GM18867 (cell line): ENCODE measurements around the gene PDE4D.

Experiments used
- ATAC-seq: cut with Tn5 transposase; IDR thresholded peaks from one replicate; pipeline ENCODE4 v1.9.1; 2021; ENCODE audit warnings: mild to moderate bottlenecking, moderate library complexity; ENCODE audit not compliant: unreplicated experiment

The PDE4D gene

GRCh38 chr5:59164041-59164830, 729.3 kb downstream of the PDE4D start:
- ATAC-seq, result no peak

- ATAC-seq, result no peak
Measured at GRCh38 chr5:59161221-59162105, 732.1 kb downstream of the PDE4D start.

GRCh38 chr5:59158637-59159391, 734.7 kb downstream of the PDE4D start:
- no peak for ATAC-seq

GRCh38 chr5:59158165-59158564, 735.4 kb downstream of the PDE4D start:
- ATAC-seq, result no peak

GRCh38 chr5:59157068-59157467, 736.5 kb downstream of the PDE4D start:
- no peak for ATAC-seq

- no peak for ATAC-seq
Measured at GRCh38 chr5:59152701-59153245, 740.8 kb downstream of the PDE4D start.

- ATAC-seq, result no peak
Measured at GRCh38 chr5:59151162-59151889, 742.2 kb downstream of the PDE4D start.

GRCh38 chr5:59149827-59150226, 743.7 kb downstream of the PDE4D start:
- no peak for ATAC-seq

- ATAC-seq, result no peak
Measured at GRCh38 chr5:59149271-59149670, 744.3 kb downstream of the PDE4D start.

GRCh38 chr5:59146729-59147128, 746.8 kb downstream of the PDE4D start:
- ATAC-seq, result no peak

GRCh38 chr5:59143926-59144333, 749.6 kb downstream of the PDE4D start:
- ATAC-seq, result peak; percentile 100

- ATAC-seq, result no peak
Measured at GRCh38 chr5:59142927-59143326, 750.6 kb downstream of the PDE4D start.

- ATAC-seq, result no peak
Measured at GRCh38 chr5:59142138-59142537, 751.4 kb downstream of the PDE4D start.

GRCh38 chr5:59140133-59140532, 753.4 kb downstream of the PDE4D start:
- ATAC-seq, result no peak

GRCh38 chr5:59139695-59140094, 753.8 kb downstream of the PDE4D start:
- ATAC-seq, result no peak

GRCh38 chr5:59138509-59138908, 755.0 kb downstream of the PDE4D start:
- ATAC-seq, result no peak

- ATAC-seq, result no peak
Measured at GRCh38 chr5:59137846-59138245, 755.7 kb downstream of the PDE4D start.

GRCh38 chr5:59136549-59136948, 757.0 kb downstream of the PDE4D start:
- ATAC-seq, result no peak

GRCh38 chr5:59134471-59135163, 758.9 kb downstream of the PDE4D start:
- ATAC-seq, result no peak
